Measurements from ENCODE around the gene TCF25.
"Not testable (repeated sequence)": the region's sequence is repeated elsewhere in the genome, so short reads cannot be mapped to it uniquely, and the experiment has no call there.

The TCF25 gene, protein sequence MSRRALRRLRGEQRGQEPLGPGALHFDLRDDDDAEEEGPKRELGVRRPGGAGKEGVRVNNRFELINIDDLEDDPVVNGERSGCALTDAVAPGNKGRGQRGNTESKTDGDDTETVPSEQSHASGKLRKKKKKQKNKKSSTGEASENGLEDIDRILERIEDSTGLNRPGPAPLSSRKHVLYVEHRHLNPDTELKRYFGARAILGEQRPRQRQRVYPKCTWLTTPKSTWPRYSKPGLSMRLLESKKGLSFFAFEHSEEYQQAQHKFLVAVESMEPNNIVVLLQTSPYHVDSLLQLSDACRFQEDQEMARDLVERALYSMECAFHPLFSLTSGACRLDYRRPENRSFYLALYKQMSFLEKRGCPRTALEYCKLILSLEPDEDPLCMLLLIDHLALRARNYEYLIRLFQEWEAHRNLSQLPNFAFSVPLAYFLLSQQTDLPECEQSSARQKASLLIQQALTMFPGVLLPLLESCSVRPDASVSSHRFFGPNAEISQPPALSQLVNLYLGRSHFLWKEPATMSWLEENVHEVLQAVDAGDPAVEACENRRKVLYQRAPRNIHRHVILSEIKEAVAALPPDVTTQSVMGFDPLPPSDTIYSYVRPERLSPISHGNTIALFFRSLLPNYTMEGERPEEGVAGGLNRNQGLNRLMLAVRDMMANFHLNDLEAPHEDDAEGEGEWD

DNA sequence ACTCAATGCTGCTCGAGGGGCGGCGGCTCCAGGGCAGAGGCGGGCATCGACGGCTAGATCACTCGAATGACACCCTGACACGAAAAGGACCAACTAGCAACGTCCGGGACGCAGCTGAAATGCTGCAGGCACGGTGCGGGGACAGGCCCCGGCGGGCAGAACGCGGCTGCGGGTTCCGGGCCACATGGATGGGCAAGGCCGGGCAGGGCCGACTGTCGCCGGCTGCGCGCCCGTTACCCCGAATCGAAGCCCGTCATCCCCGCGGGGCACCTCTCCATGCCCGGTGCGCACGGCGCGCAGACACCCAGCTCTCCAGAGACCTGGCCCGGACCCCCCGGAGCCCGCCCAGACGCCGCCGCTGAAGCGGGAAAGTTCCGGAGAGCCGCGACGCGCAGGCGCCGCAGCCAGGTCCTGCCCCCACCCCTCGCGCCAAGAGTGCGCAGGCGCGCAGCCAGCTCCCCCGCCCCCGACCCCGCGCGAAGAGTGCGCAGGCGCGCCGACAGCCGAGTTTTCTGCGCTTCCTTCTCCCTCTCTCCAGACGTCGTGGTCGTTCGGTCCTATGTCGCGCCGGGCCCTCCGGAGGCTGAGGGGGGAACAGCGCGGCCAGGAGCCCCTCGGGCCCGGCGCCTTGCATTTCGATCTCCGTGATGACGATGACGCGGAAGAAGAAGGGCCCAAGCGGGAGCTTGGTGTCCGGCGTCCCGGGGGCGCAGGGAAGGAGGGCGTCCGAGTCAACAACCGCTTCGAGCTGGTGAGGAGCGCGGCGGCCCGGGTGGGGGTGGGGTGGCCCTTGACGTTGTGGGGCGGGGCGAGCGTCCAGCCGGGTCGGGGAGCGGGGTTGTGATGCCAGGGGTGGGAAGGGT, at the start of gene TCF25:
TCF25 (plus strand) TSS at position 484 of the 863 bp plus-strand sequence; CDS start at position 560, 76 bp downstream.
- DNase-seq = peak; percentile 80 to 84

DNA sequence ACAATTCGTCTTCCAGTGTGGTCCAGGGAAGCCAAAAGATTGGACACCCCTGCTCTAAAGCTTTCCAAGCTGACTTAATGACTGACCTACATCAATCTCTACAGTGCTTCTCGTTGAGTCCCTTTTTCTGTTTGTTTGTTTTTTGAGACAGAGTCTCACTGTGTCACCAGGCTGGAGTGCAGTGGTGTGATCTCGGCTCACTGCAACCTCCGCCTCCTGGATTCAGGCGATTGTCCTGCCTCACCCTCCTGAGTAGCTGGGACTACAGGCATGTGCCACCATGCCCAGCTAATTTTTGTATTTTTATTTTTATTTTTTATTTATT, 49.6 kb upstream of the TCF25 start:
- DNase-seq = not testable (repeated sequence)

DNA sequence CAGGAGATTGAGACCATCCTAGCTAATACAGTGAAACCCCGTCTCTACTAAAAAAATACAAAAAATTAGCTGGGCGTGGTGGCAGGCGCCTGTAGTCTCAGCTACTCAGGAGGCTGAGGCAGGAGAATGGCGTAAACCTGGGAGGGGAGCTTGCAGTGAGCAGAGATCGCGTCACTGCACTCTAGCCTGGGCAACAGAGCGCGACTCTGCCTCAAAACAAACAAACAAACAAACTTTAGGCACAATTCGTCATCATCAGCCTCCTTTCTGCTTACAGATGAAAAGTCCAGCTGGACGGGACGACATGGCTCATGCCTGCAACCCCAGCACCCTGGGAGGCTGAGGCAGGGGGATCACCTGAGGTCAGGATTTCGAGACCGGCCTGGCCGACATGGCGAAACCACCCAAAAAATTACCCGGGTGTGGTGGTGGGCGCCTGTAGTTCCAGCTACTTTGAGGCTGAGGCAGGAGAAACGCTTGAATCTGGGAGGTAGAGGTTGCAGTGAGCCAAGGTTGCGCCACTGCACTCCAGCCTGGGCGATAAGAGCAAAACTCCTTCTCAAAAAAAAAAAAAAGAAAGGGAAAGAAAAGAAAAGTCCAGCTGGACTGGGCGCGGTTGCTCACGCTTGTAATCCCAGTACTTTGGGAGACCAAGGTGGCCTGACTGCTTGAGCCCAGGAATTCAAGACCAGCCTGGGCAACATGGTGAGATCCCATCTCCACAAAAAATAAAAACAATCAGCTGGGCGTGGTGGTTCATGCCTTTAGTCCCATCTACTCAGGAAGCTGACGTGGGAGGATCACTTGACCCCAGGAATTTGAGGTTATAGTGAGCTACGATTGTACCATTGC, 46.6 kb upstream of the TCF25 start:
- DNase-seq = no peak

DNA sequence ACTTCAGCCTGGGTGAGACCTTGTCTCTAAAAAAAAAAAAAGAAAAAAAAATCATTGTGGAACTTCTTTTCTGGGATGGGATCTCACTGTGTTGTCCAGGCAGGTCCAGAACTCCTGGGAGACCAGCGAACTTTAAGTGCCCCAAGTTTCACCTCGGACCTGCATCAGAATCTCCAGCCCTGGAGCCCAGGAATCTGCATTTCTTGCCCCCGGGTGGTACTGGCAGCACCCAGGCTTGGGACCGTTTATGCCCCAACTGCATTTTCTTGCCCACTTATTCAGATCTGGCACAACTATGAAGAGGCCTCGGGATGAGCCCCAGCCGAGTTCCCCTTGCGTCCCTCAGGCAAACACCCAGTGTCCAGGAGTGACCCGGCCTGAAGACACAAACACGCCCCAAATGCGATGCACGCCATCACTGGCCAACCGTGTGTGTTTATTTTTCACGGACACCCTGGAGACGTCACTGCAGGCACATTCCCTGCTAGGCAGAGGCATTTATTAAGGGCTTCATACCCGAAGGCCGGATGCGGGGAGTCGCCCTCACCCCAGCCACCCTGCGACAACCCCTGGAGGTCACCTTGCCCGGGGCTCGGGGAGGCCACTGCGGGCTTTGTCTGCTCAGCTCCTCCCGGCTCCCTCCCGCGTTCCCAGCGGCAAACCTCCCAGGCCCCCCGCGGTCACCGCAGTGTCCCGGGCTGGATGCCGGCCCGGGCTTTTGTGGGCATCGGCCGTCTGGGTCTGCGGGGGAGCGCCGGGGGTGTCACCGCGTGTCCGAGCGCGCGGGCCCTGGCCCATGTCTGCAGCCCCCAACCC, 45.8 kb upstream of the TCF25 start:
- no peak for DNase-seq

DNA sequence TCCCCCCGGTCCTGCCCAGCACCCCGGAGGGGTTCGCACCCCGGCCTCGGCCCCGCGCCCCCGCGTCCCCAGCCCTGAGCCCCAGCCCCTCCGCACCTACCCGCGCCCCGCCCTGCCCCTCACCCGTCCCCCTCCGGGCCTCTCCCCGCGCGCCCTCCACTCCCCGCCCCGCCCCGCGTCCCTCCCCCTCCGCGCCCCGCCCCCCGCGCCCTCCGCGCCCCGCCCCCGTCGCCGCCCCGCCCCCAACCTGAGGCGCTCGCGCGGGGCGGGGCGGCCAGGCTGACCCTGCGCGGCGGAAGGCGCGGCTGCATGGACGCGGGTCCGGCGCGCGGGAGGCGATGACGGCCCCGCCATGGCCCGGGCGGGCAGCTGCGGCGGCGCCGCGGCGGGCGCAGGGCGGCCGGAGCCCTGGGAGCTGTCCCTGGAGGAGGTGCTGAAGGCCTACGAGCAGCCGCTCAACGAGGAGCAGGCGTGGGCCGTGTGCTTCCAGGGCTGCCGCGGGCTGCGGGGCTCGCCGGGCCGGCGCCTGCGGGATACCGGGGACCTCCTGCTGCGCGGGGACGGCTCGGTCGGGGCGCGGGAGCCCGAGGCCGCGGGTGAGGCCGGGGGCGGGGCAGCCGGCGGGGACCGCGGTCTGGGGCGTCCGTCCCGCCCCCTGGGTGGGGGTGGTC, 45.1 kb upstream of the TCF25 start, which contains the start of gene SPIRE2:
SPIRE2 (plus strand) TSS at position 277 of the 671 bp plus-strand sequence; CDS start at position 353, 76 bp downstream.
- peak; percentile 57 to 60 for DNase-seq

DNA sequence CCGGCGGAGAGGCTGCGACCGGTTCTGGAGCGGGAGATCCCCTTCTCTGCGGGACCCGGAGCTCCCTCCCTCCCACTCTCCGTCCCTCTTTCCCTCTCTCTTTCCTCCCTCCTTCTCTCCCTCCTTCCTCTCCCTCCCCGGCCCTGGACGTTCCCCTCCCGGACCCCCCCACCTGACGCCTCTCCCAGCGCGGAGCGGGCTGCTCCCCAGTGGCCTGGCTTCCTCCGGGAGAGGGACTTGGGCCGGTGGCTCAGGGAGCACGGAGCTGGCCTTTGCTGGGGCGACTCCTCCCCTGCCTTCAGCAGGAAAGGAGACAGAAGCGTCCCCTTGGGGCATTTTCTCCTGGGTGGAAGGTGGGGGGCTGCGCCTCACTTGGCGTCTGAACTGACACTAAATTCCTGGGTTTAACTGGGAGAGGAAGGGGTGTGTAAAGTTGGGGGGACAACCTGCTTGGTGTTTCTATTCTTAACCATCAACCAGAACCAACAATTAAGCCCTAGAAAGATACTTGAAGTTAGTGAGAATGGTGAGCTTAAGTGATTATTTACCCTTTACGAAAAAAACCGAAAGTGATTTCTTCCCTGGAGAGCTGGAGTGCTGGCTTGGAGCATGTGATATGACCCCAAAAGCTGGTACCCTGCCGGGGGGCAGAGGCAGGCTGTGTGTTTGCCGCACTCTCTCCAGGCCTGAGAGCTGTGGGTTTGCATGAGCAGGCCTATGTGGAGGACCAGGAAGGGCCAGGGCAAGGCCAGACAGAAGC, 44.3 kb upstream of the TCF25 start:
- DNase-seq = no peak

DNA sequence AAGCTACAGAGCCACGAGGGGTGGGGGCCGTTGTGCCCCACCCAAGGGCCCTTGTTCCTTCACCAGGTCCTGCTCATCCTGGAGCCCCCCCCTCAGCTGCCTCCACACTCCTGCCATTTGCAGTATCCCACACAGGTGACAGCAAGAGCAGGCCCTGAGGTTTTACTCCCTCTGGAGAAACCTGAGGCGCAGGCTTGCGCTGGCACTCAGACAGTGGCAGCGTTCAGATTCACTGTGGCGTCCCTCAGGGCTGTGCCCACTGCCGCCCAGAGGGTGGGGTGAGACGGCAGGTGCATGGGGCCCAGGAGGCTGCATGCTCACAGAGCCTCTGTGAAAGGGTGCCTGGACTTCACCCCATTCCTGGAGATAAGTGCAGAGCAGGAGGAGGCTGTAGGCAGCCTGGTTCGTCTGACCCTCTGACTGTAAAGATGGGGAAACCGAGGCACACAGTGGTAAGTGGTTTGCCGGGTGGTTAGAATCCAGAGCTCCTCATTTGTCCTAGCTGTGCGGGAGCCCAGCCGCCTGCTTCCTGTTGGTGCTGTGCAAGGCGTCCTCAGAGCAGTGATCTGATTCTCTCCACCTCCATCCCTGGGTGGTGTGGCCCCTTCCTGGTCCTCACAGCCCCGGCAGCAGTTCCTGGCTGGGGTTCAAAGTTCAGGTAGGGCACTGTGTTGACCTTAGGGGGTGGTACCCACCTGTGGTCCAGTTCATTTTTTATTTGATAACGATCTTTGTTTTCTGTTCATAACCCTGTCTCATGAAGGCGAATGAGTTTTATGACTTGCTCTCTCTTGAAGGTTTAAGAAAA, 43.6 kb upstream of the TCF25 start:
- no peak for DNase-seq

DNA sequence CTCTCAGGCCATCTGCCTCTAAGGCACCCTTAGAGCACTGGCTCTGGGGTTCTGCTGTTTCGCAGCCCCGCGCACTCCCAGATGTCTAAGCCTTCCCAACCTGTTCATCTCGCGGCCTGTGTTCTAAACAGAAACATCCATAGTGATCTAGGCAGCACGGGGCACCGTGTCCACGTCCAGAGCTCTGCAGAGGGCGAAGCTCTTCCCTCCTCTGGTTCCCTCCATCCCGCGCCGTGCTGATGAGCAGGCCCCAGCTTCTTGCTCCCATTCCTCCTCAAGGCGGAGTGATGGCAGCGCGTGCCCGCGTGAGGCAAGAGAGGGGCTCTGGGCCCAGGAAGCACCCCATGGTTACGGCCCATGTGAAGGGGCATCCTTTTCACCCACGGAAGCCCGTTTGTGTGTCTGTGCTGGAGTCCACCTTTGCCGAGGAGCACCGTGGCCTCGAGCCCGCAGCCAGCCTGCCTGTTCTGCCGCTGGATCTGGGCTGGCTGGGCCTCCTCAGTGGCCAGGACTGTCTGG, 41.5 kb upstream of the TCF25 start:
- no peak for DNase-seq

DNA sequence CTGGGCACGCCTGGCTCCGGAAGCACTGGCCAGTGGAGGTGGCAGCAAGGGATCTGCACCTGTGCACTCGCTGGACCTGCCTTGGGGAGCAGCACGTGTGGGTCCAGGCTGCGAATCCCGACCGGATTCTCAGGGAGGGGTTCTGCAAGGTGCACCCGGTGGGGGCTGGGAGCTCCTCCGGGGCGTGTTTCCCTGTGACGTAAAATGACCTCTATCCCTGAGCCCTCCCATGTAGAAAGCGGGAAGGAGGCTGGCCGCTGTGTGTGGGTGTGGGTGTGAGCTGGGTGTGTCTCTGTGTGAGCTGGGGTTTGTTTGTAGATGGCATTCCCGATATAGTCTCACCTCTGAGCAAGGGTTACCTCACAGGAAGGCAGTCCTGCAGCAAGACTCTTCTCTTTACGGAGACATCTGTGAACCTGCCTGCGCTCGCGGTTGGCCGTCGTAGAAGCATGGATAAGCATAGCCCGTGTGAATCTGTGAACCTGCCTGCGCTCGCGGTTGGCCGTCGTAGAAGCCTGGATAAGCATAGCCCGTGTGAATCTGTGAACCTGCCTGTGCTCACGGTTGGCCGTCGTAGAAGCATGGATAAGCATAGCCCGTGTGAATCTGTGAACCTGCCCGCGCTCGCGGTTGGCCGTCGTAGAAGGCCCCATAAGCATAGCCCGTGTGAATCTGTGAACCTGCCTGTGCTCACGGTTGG, 39.6 kb upstream of the TCF25 start:
- DNase-seq = not testable (repeated sequence)

DNA sequence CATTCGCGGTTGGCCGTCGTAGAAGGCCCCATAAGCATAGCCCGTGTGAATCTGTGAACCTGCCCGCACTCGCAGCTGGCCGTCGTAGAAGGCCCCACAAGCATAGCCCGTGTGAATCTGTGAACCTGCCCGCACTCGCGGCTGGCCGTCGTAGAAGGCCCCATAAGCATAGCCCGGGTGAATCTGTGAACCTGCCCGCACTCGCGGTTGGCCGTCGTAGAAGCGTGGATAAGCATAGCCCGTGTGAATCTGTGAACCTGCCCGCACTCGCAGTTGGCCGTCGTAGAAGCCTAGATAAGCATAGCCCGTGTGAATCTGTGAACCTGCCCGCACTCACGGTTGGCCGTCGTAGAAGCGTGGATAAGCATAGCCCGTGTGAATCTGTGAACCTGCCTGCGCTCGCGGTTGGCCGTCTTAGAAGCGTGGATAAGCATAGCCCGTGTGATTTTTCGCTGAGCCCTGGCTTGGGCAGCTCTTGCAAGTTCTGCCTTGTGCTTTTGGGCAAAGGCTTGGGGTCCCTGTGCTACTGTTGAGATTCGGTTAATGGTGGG, 38.5 kb upstream of the TCF25 start:
- DNase-seq = not testable (repeated sequence)

DNA sequence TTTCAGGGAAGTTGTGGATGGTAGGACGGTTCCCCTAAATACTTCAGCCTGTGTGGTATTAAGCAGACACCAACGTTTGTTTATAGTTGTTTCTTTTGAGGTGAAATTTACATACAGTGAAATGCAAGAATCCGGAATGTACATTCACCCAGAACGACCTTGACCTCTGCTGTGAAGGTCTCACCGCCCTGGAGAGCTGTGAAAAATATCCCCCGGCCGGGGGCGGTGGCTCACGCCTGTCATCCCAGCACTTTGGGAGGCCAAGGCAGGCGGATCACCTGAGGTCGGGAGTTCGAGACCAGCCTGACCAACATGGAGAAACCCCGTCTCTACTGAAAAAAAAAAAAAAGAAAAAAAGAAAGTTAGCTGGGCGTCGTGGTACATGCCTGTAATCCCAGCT, 36.9 kb upstream of the TCF25 start:
- DNase-seq = not testable (repeated sequence)

DNA sequence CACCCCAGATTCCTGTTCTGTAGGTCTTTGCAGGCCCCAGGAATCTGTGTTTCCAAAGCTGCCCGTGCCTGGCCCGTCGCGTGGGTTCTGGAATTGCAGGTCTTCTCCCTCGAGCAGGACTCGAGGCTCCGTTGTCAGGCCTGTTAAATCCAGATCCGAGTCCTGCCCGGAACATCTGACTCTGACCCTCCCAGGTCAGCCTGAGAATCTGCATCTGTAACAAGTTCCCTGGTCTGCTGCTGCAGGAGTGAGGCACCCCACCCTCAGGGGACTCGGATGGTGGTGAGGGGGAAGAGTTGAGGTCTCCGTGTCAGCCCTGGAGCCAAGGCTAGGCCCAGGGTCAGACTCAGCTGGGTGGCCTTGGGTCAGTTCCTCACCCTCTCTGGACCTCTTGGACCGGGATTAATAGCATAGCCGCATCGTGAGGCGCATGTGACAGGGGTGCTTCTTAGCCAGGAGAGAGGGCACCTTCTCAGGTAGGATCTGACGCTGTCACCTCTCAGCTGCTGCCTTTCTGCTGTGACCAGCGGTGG, 36.3 kb upstream of the TCF25 start:
- DNase-seq = no peak

DNA sequence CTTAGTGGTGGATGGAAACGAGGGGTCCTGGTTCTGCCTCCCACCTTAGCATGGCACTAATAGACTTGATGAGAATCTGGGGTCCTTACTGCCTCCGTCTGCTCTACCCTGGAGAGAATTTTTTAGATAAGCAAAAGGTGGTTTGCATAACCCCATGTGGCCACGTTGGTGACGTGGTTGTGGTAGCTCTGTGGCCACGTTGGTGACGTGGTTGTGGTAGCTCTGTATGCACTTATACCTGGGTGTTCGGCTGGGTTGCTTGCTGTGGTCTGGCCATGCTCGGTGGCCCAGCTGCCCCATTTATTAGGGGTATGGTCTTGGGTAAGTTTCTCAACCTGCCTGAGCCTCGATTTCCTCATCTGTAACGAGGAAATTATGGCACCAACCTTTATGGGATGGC, 32.1 kb upstream of the TCF25 start:
- DNase-seq = no peak

DNA sequence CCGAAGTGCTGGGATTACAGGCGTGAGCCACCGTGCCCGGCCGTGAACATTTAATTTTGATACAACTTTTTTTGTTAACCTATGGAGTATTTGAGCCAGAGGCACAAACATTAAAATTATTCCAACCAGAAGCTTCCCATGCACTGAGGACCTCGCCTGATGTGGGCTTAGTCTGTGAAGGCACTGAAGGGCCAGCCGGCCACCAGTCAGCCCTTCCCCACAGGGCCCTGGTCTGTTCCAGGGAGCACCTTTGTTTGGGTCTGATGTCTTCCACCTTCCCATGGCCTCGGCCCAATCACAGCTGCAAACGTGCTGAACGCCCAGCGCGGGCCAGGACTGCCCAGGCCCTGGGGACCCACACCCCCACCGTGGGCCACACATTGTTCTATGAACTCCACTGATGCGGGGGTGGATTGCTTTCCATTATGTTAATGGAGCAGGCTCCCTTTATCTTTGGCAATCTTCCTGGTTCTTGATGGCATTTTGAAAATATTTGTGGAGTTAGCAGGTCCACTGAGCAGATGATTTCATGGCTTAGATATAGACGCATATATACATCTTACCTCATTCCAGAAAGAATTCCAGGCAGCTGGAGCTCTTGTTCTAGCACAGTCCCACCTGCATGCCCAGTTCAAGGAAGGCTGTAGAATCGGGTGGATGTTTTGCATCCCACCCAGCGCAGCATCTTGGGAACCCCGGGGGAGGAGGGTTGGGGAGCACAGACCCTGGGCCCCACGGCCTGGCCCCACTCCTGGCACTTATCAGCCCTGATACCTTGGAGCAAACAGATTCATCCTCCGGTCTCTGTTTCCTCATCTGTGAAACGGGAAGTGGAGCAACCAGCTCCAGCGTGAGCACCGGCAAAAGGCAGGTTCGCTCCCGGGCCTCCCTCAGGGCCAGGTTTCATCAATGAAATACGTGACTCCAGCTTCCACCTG, 30.7 kb upstream of the TCF25 start:
- no peak for DNase-seq

DNA sequence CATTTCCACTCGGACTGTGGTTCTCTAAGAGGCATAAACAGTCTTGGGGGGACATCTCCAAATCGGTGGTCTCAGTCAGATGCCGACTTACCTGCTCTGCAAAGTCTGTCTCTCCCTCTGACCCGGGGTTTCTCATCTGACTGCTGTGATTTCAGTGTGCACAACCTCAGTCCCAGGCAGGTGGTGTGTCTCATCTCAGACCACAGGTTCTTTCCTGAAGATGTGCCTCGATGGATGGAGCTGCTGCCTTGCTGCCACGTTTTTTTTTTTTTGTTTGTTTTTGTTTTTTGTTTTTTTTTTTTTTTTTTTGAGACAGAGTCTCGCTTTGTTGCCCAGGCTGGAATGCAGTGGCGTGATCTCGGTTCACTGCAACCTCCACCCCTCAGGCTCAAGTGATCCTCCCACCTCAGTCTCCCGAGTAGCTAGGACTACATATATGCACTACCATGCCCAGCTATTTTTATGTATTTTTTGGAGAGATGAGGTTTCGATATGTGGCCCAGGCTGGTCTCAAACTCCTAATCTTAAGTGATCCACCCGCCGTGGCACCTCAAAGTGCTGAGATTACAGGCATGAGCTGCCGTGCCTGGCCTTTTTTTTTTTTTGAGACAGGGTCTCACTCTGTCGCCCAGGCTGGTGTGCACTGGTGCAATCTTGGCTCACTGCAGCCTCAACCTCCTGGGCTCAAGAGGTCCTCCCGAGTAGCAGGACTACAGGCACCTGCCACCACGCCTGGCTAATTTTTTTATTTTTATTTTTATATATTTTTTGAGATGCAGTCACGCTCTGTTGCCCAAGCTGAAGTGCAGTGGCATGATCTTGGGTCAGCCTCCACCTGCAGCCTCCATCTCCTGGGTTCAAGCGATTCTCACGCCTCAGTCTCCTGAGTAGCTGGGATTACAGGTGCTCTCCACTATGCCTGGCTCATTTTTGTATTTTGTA, 29.7 kb upstream of the TCF25 start:
- no peak for DNase-seq

Measured in stimulated activated CD4-positive, alpha-beta T cell treated with anti-CD3 and anti-CD28 coated beads, Interleukin-2, amount 100 ng/mL, for 48 hours (primary cell).